ENCODE measurements around the gene CHRD. TPM values are rescaled to one million over a fixed set of nuclear protein-coding genes. Genes with fewer than 3 reads are reported as not detected.

The CHRD gene
- total RNA-seq, 1 experiment from 2014 or later, result not detected

DNA sequence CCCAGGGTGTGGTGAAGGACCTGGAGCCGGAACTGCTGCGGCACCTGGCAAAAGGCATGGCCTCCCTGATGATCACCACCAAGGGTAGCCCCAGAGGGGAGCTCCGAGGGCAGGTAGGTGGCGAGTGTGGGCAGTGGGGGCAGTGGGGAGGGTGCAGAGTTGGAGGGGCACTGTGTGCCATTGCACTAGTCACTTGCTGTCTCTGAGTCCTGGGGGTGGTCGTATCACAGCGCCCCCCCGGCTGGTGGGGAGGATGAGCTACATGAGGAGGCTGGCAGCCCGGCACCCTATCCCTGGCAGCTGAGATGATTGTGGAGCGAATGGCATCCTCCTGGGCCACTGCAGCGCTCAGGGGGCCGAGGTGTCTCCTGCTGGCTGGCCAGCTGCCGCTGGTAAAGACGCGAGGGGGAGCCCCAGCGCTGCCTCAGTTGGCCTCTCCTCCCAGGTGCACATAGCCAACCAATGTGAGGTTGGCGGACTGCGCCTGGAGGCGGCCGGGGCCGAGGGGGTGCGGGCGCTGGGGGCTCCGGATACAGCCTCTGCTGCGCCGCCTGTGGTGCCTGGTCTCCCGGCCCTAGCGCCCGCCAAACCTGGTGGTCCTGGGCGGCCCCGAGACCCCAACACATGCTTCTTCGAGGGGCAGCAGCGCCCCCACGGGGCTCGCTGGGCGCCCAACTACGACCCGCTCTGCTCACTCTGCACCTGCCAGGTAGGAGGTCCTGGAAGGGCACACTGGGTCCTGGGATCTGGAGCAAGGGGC lies 6.4 kb downstream of the CHRD start:
- Histone ChIP-seq H3K27me3 (ENCODE audit: low read length) (peaks cover 25% of the 10 kb centered on the region), H3K9me3 (ENCODE audit: low read length) (no peaks in the 10 kb centered on the region), H3K27ac (ENCODE audit: low read length) (no peak overlapping the region), H3K4me1 (ENCODE audit: insufficient read depth, low read length) (no peaks in the 10 kb centered on the region), H3K4me3 (ENCODE audit: low read length) (no peak overlapping the region), H3K79me2 (ENCODE audit: low read length) (no peaks in the 10 kb centered on the region), H3K9me2 (replicated peaks; ENCODE audit: low read length) (no peaks in the 10 kb centered on the region), H3K36me3 (ENCODE audit: low read depth, low read length) (no peaks in the 10 kb centered on the region), H3F3A (ENCODE audit: low read length, unreplicated experiment) (no peaks in the 10 kb centered on the region), H3K9ac (ENCODE audit: low read length) (no peak overlapping the region), H2AFZ (ENCODE audit: low read length) (no peak overlapping the region), H3K4me2 (ENCODE audit: low read length) (no peak overlapping the region), H4K20me1 (ENCODE audit: low read length) (no peaks in the 10 kb centered on the region)
- CTCF ChIA-PET, result interaction anchor here (0.6 kb wide), 2 partner anchors 9 to 34 kb away, joined by 4 to 10 read pairs; no protein-coding TSS in a partner anchor
- ATAC-seq (no peak), DNase-seq (no peak)
- intact Hi-C loops (cut with micrococcal nuclease), result no loop called here
- BruUV-seq (replicated peaks), result no TSS peak
- POLR2A ChIA-PET (ENCODE audit: unreplicated experiment), result interaction anchor here (0.6 kb wide), 1 partner anchor 24 kb away, joined by 10 read pairs; no protein-coding TSS in a partner anchor
- no peak for TF ChIP-seq EZH2 (IDR thresholded peaks at IDR 0.05; ENCODE audit: low read length, unreplicated experiment)
- no peak for TF ChIP-seq EZH2phosphoT487 (IDR thresholded peaks at IDR 0.05; ENCODE audit: borderline replicate concordance, low read length)
- no peak for TF ChIP-seq CTCF (conservative IDR thresholded peaks at IDR 0.05; ENCODE audit: low read depth, low read length)

DNA sequence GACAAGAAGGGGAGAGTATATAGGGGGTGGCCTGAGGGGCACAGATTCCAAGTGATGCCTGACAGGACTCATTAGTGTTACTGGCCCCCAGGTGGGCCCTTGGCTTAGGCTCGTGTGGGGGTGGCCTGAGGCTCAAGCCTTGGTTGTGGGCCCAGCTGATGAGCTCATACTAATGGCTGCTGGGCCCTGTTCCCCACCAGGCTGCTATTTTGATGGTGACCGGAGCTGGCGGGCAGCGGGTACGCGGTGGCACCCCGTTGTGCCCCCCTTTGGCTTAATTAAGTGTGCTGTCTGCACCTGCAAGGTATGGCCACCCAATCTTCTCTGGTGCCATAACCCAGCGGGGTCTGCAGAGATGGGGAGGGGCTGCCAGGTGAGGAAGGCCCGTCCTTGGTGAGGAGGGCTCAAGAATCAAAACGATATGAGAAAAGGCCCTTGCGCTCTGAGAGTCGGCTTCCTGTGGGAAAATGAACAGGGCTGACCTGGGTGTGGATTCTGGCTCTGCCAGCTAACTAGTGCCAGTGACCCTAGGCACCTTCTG lies 7.4 kb downstream of the CHRD start:
- Histone ChIP-seq H3K36me3 (ENCODE audit: low read depth, low read length) (no peaks in the 10 kb centered on the region), H3K9me2 (replicated peaks; ENCODE audit: low read length) (no peaks in the 10 kb centered on the region), H3K27ac (ENCODE audit: low read length) (no peak overlapping the region), H3K9ac (ENCODE audit: low read length) (no peak overlapping the region), H3K27me3 (ENCODE audit: low read length) (peaks cover 23% of the 10 kb centered on the region), H3K9me3 (ENCODE audit: low read length) (no peaks in the 10 kb centered on the region), H3K79me2 (ENCODE audit: low read length) (no peaks in the 10 kb centered on the region), H3K4me2 (ENCODE audit: low read length) (no peak overlapping the region), H2AFZ (ENCODE audit: low read length) (no peak overlapping the region), H4K20me1 (ENCODE audit: low read length) (no peaks in the 10 kb centered on the region), H3K4me3 (ENCODE audit: low read length) (no peak overlapping the region), H3K4me1 (ENCODE audit: insufficient read depth, low read length) (no peaks in the 10 kb centered on the region), H3F3A (ENCODE audit: low read length, unreplicated experiment) (no peaks in the 10 kb centered on the region)
- no TSS peak for BruUV-seq (replicated peaks)
- DNase-seq (no peak), ATAC-seq (no peak)
- no peak for TF ChIP-seq CTCF (conservative IDR thresholded peaks at IDR 0.05; ENCODE audit: low read depth, low read length)
- TF ChIP-seq EZH2 (IDR thresholded peaks at IDR 0.05; ENCODE audit: low read length, unreplicated experiment), result no peak
- no peak for TF ChIP-seq EZH2phosphoT487 (IDR thresholded peaks at IDR 0.05; ENCODE audit: borderline replicate concordance, low read length)
- ChIA-PET POLR2A (ENCODE audit: unreplicated experiment) (no interaction called here), CTCF (no interaction called here)
- intact Hi-C loops (cut with micrococcal nuclease), result no loop called here
